OCI-LY1 (cell line): ENCODE results near the gene KLRF2.

Experiments used
- H2AFZ ChIP-seq: fragments of 200-600 bp; sonication (generic), shearing (Covaris generic); 2 replicates; pipeline ENCODE4 v1.6.0; 2014; ENCODE audit warnings: antibody characterized with exemption, mild to moderate bottlenecking, low read length
- H3F3A ChIP-seq: fragments of 200-600 bp; sonication (generic), shearing (Covaris generic); 2 replicates; pipeline ENCODE4 v1.6.0; 2014; ENCODE audit warnings: mild to moderate bottlenecking, antibody characterized with exemption, low read length, moderate library complexity; ENCODE audit not compliant: insufficient read depth
- H3K27ac ChIP-seq: fragments of 200-600 bp; sonication (generic); 2 replicates; pipeline ENCODE4 v1.5.1; 2014; ENCODE audit warnings: low read length, mixed run types, mild to moderate bottlenecking, low read depth; ENCODE audit not compliant: poor library complexity, severe bottlenecking
- H3K27me3 ChIP-seq: fragments of 200-600 bp; sonication (generic); 2 replicates; pipeline ENCODE4 v1.6.0; 2014; ENCODE audit warnings: antibody characterized with exemption, mild to moderate bottlenecking, low read length, moderate library complexity; ENCODE audit not compliant: insufficient read depth
- H3K36me3 ChIP-seq: fragments of 200-600 bp; sonication (generic); 2 replicates; pipeline ENCODE4 v1.6.1; 2014; ENCODE audit warnings: mild to moderate bottlenecking, antibody characterized with exemption, low read length, moderate library complexity, mixed read lengths; ENCODE audit not compliant: insufficient read depth
- H3K4me1 ChIP-seq: fragments of 200-600 bp; sonication (generic); 2 replicates; pipeline ENCODE4 v1.5.1; 2014; ENCODE audit warnings: mild to moderate bottlenecking, low read length, moderate library complexity; ENCODE audit not compliant: insufficient read depth, severe bottlenecking
- H3K4me2 ChIP-seq: fragments of 200-600 bp; sonication (generic), shearing (Covaris generic); 2 replicates; pipeline ENCODE4 v1.6.1; 2014; ENCODE audit warnings: low read length
- H3K4me3 ChIP-seq: fragments of 200-600 bp; sonication (generic); 2 replicates; pipeline ENCODE4 v1.5.1; 2014; ENCODE audit warnings: low read length, low read depth, mild to moderate bottlenecking, mixed read lengths; ENCODE audit not compliant: poor library complexity, severe bottlenecking
- H3K79me2 ChIP-seq: fragments of 200-600 bp; shearing (Covaris generic); 2 replicates; pipeline ENCODE4 v1.6.1; 2016; ENCODE audit warnings: mixed run types, low read length, mixed read lengths; ENCODE audit not compliant: insufficient read depth
- H3K9ac ChIP-seq: fragments of 200-600 bp; sonication (generic), shearing (Covaris generic); 2 replicates; pipeline ENCODE4 v1.6.1; 2014; ENCODE audit warnings: mild to moderate bottlenecking, low read length, mixed read lengths
- H3K9me2 ChIP-seq: fragments of 200-600 bp; sonication (generic), shearing (Covaris generic); 2 replicates; pipeline ENCODE4 v1.6.1; 2014; ENCODE audit warnings: low read depth, mild to moderate bottlenecking, low read length, mixed read lengths
- H3K9me3 ChIP-seq: fragments of 200-600 bp; shearing (Covaris generic); 2 replicates; pipeline ENCODE4 v1.6.1; 2014; ENCODE audit warnings: low read length, mixed read lengths
- H4K20me1 ChIP-seq: fragments of 200-600 bp; sonication (generic), shearing (Covaris generic); 2 replicates; pipeline ENCODE4 v1.6.0; 2016; ENCODE audit warnings: mild to moderate bottlenecking, low read length; ENCODE audit not compliant: insufficient read depth
- CTCF ChIP-seq: fragments of 200-600 bp; sonication (generic), shearing (Covaris generic); IDR thresholded peaks from 2 replicates; pipeline ENCODE4 v1.5.1; 2017; ENCODE audit warnings: mild to moderate bottlenecking, antibody characterized with exemption, low read length, moderate library complexity, mixed read lengths
- EZH2 ChIP-seq: fragments of 200-600 bp; sonication (generic), shearing (Covaris generic); IDR thresholded peaks from 2 replicates; pipeline ENCODE4 v1.8.0; 2017; ENCODE audit warnings: borderline replicate concordance, mixed run types, mild to moderate bottlenecking, antibody characterized with exemption, low read length, moderate library complexity, mixed read lengths

Gene KLRF2

GRCh38 chr12:9925705-9926393 lies 44.6 kb downstream of the KLRF2 start:
- Histone ChIP-seq H3K36me3 (no peaks in the 10 kb centered on the region), H3K4me1 (peaks cover 10% of the 10 kb centered on the region), H3K9ac (no peak overlapping the region), H4K20me1 (no peaks in the 10 kb centered on the region), H3K27me3 (no peaks in the 10 kb centered on the region), H3F3A (no peaks in the 10 kb centered on the region), H3K79me2 (no peaks in the 10 kb centered on the region), H3K27ac (no peak overlapping the region), H2AFZ (no peak overlapping the region), H3K4me3 (no peak overlapping the region), H3K9me3 (no peaks in the 10 kb centered on the region), H3K4me2 (no peak overlapping the region), H3K9me2 (no peaks in the 10 kb centered on the region)
- TF ChIP-seq EZH2: no peak
- peak; percentile 68 for TF ChIP-seq CTCF

- no peaks in the 10 kb centered on the region for H3F3A ChIP-seq
- H3K79me2 ChIP-seq: no peaks in the 10 kb centered on the region
- no peaks in the 10 kb centered on the region for H3K9me2 ChIP-seq
- H3K4me3 ChIP-seq: no peak overlapping the region
- peaks cover 10% of the 10 kb centered on the region for H3K4me1 ChIP-seq
- no peaks in the 10 kb centered on the region for H3K9me3 ChIP-seq
- no peak overlapping the region for H3K9ac ChIP-seq
- no peaks in the 10 kb centered on the region for H3K36me3 ChIP-seq
- H3K27ac ChIP-seq: no peak overlapping the region
- H2AFZ ChIP-seq: no peak overlapping the region
- H4K20me1 ChIP-seq: no peaks in the 10 kb centered on the region
- no peak overlapping the region for H3K4me2 ChIP-seq
- no peak for TF ChIP-seq EZH2
- TF ChIP-seq CTCF: no peak
- H3K27me3 ChIP-seq: no peaks in the 10 kb centered on the region
These were observed 45.6 kb downstream of the KLRF2 start for GRCh38 chr12:9926876-9927275.

- no peaks in the 10 kb centered on the region for H3K36me3 ChIP-seq
- no peak for TF ChIP-seq EZH2
- no peak for TF ChIP-seq CTCF
- H2AFZ ChIP-seq: no peak overlapping the region
- H3K4me1 ChIP-seq: peaks cover 10% of the 10 kb centered on the region
- H3K4me3 ChIP-seq: no peak overlapping the region
- no peaks in the 10 kb centered on the region for H3K79me2 ChIP-seq
- H3K9ac ChIP-seq: no peak overlapping the region
- no peaks in the 10 kb centered on the region for H3K9me2 ChIP-seq
- H3K9me3 ChIP-seq: no peaks in the 10 kb centered on the region
- H3K4me2 ChIP-seq: no peak overlapping the region
- no peak overlapping the region for H3K27ac ChIP-seq
- no peaks in the 10 kb centered on the region for H3F3A ChIP-seq
- H4K20me1 ChIP-seq: no peaks in the 10 kb centered on the region
- H3K27me3 ChIP-seq: 0 out of 2 replicates have a peak, but pooled peaks cover 1% of the 10 kb centered on the region
These were observed 47.3 kb downstream of the KLRF2 start for GRCh38 chr12:9928607-9929006.
